ENCODE data around the gene UBFD1.

Gene UBFD1

GRCh38 chr16:23571895-23572294, 14.4 kb downstream of the UBFD1 start:
- TF ChIP-seq CTCF (IDR thresholded peaks at IDR 0.05; ENCODE audit: low read depth, low read length), result no peak
- no peak overlapping the region for H3K4me3 ChIP-seq (ENCODE audit: low read depth, low read length)

- no peak for TF ChIP-seq CTCF (IDR thresholded peaks at IDR 0.05; ENCODE audit: low read depth, low read length)
- H3K4me3 ChIP-seq (ENCODE audit: low read depth, low read length), result no peak overlapping the region
Observed at GRCh38 chr16:23572394-23572793, 14.9 kb downstream of the UBFD1 start.

GRCh38 chr16:23573817-23574216, 16.3 kb downstream of the UBFD1 start:
- H3K4me3 ChIP-seq (ENCODE audit: low read depth, low read length), result no peak overlapping the region
- TF ChIP-seq CTCF (IDR thresholded peaks at IDR 0.05; ENCODE audit: low read depth, low read length), result no peak

GRCh38 chr16:23575834-23576233, 18.3 kb downstream of the UBFD1 start:
- TF ChIP-seq CTCF (IDR thresholded peaks at IDR 0.05; ENCODE audit: low read depth, low read length), result no peak
- no peak overlapping the region for H3K4me3 ChIP-seq (ENCODE audit: low read depth, low read length)

- TF ChIP-seq CTCF (IDR thresholded peaks at IDR 0.05; ENCODE audit: low read depth, low read length), result no peak
- no peak overlapping the region for H3K4me3 ChIP-seq (ENCODE audit: low read depth, low read length)
Observed at GRCh38 chr16:23577493-23577892, 20.0 kb downstream of the UBFD1 start.

- TF ChIP-seq CTCF (IDR thresholded peaks at IDR 0.05; ENCODE audit: low read depth, low read length), result no peak
- H3K4me3 ChIP-seq (ENCODE audit: low read depth, low read length), result no peak overlapping the region
Observed at GRCh38 chr16:23578101-23578830, 20.7 kb downstream of the UBFD1 start.

- H3K4me3 ChIP-seq (ENCODE audit: low read depth, low read length), result no peak overlapping the region
- no peak for TF ChIP-seq CTCF (IDR thresholded peaks at IDR 0.05; ENCODE audit: low read depth, low read length)
Observed at GRCh38 chr16:23579371-23579770, 21.8 kb downstream of the UBFD1 start.
